Fibroblast of the aortic adventitia (primary cell): ENCODE data around the gene FUOM. TPM values are rescaled to one million over a fixed set of nuclear protein-coding genes. Genes with fewer than 3 reads are reported as not detected.

ENCODE experiments used
- DNase-seq: peaks from one replicate; pipeline ENCODE4 v3.0.0-alpha.2; 2010; ENCODE audit warnings: low read depth
- H3K4me3 ChIP-seq: 2 replicates; pipeline ENCODE4 v1.5.1; 2011; ENCODE audit warnings: low read depth, mild to moderate bottlenecking, control low read depth, low read length, moderate library complexity
- total RNA-seq: library from RNA; depleted of rRNA; stranded (reverse); fragments of >200 nt; gene quantifications from 2 replicates; pipeline ENCODE4 v1.2.3, GENCODE V29; 2012; ENCODE audit warnings: low replicate concordance
- TF ChIP-seq, protein P1 (sequence below): IDR thresholded peaks from 2 replicates; pipeline ENCODE4 v1.5.1; 2011; ENCODE audit warnings: mild to moderate bottlenecking, low read length, control low read depth, inconsistent platforms; ENCODE audit not compliant: insufficient read depth

The FUOM gene
- total RNA-seq, 1 donor = 16.9 TPM

DNA sequence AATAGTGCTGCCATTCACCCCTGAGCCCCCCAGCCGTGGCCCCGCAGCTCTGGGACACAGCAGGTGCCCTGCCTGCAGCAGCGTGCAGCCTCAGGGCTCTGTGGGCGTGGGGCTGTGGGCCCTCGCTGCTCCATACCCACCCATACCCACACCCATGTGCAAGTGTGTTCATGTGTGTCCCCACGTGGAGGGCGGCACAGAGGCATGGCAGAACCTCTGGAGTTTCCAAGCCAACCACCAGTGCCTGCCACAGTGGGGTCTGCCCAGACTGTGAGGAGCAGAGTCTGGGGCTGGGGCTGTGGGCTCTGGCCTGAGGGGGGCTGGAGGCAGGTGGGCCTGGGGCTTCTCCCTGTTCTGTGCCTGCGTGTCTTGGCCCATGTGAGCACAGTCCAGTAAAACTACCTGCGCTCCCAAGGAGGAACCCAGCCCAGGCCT, 8.2 kb downstream of the FUOM start:
- no peak for DNase-seq
- TF ChIP-seq, protein P1, sequence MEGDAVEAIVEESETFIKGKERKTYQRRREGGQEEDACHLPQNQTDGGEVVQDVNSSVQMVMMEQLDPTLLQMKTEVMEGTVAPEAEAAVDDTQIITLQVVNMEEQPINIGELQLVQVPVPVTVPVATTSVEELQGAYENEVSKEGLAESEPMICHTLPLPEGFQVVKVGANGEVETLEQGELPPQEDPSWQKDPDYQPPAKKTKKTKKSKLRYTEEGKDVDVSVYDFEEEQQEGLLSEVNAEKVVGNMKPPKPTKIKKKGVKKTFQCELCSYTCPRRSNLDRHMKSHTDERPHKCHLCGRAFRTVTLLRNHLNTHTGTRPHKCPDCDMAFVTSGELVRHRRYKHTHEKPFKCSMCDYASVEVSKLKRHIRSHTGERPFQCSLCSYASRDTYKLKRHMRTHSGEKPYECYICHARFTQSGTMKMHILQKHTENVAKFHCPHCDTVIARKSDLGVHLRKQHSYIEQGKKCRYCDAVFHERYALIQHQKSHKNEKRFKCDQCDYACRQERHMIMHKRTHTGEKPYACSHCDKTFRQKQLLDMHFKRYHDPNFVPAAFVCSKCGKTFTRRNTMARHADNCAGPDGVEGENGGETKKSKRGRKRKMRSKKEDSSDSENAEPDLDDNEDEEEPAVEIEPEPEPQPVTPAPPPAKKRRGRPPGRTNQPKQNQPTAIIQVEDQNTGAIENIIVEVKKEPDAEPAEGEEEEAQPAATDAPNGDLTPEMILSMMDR = no peak
- no peak overlapping the region for H3K4me3 ChIP-seq

DNA sequence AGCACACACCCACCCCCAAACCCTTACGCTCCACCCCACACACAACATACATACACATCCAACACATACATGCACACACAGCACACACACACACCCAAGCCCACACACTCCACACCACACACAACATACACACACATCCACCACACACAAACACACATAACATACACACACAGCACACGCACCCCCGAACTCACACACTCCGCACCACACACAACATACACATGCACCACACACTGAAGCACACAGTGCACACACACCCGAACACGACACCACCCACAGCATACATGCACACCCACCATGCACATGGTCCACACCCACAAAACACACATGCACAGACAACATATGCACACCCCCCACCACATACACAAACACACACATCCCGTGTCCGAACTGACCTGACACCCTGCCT, 8.7 kb downstream of the FUOM start:
- TF ChIP-seq, protein P1 = no peak
- DNase-seq = no peak
- H3K4me3 ChIP-seq = no peak overlapping the region

DNA sequence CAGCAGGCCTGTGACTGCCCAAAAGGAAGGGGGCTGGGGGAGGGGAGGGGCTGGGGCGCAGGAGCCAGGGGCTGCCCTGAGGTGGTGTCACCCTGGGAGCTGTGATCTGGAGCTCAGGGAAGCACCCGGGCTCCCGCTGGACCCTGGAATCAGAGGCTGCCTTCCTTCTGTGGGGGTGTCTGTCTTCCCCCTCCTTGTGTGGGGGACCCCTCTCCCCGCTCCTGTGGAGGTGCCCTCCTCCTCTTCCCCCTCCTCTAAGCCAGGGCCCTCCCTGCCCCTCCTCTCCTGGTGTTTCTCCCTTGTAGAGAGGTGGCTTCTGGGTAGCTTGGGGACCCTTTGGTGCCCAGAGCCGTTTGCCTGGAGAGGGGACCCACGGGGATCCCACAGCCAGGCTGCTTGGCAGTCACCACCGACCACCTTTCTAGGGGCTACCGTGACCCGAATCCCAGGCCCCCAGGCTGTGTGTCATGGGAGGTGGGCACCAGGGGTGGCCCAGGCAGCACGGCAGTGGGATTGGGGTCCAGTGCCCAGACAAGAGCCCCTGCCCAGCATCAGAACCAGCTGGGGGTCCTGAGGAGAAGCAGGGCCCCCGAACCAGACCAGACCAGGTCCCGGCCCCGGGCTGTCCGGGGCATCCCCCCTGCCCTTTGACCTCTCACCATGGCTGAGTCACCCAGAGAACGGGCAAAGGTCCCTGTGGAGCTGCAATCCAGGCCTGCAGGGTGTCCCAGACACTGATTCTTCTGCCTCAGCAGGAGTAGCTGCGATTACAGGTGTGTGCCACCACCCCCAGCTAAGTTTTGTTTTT, 9.9 kb downstream of the FUOM start:
- no peak for DNase-seq
- no peak overlapping the region for H3K4me3 ChIP-seq
- TF ChIP-seq, protein P1 = no peak

DNA sequence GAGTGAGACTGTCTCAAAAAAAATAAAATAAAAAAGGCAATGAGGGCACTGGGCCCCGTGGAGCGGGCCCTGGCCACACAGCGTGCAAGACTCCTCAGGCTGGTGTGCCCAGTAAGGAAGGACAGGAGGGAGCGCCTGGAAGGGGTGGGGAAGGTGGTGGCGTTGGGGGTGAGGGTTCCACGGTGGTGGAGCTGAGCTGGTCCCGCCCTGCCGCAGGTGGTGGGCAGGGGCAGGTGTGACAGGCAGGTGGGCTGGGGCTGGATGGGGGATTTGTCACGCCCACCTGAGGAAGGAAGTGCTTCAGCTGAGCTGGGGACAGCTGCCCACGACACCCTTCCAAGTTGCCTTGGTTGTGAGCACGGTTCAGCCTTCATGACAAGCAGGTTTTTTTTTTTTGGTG, 11.4 kb downstream of the FUOM start:
- DNase-seq = no peak
- TF ChIP-seq, protein P1 = no peak
- H3K4me3 ChIP-seq = no peak overlapping the region

DNA sequence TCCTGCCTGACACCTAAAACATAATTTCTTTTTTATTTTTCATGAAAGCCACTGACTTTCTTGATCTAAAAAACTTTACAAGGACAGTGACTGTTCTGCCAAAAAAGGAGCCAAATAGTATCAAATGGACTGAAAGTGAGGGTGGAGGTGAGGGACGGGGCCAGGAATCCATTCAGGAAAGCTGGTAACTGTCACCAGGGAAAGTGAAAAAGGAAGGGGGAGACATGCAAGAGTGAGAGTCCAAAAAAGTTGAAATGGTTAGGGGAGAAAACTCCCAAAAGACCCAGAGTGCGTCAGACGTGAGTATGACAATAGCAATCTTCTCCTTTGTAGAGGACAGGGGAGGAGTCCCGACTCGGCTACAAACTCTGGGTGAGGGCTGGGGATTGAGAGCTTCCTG, 13.6 kb downstream of the FUOM start:
- TF ChIP-seq, protein P1 = no peak
- DNase-seq = no peak
- no peak overlapping the region for H3K4me3 ChIP-seq

DNA sequence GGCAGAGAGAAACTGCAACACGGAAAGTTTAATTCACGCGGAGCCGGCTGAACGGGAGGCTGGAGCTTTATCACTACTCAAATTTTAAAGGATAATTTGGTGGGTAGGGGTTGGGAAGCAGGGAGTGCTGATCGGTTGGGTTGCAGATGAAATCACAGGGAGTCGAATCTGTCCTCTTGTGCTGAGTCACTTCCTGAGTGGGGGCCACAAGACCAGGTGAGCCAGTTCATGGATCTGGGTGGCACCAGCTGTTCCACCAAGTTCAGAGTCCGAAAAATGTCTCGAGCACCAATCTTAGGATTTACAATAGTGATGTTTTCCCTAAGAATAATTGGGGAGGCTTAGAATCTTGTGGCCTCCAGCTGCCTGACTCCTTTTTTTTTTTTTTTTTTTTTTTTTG, 14.3 kb downstream of the FUOM start:
- no peak for DNase-seq
- H3K4me3 ChIP-seq = no peak overlapping the region
- TF ChIP-seq, protein P1 = no peak
